Measurements from ENCODE around the gene CD300LB.
"Not testable (repeated sequence)": the region's sequence is repeated elsewhere in the genome, so short reads cannot be mapped to it uniquely, and the experiment has no call there.

Gene CD300LB

GRCh38 chr17:74488276-74488675, 43.0 kb downstream of the CD300LB start:
- DNase-seq = not testable (repeated sequence)

GRCh38 chr17:74485841-74486240, 45.4 kb downstream of the CD300LB start:
- DNase-seq = no peak

GRCh38 chr17:74485022-74485743, 46.1 kb downstream of the CD300LB start:
- DNase-seq = no peak

GRCh38 chr17:74484066-74484465, 47.2 kb downstream of the CD300LB start:
- no peak for DNase-seq

GRCh38 chr17:74481621-74482020, 49.7 kb downstream of the CD300LB start:
- DNase-seq = no peak

GRCh38 chr17:74480290-74480689, 51.0 kb downstream of the CD300LB start:
- DNase-seq = no peak

- peak; percentile 25 for DNase-seq
These were observed 52.7 kb downstream of the CD300LB start for GRCh38 chr17:74478420-74479100.

- no peak for DNase-seq
These were observed 53.9 kb downstream of the CD300LB start for GRCh38 chr17:74477411-74477810.

- no peak for DNase-seq
These were observed 56.1 kb downstream of the CD300LB start for GRCh38 chr17:74475189-74475588.

GRCh38 chr17:74474043-74474792, 57.1 kb downstream of the CD300LB start:
- DNase-seq = no peak

GRCh38 chr17:74473294-74473693, 58.0 kb downstream of the CD300LB start:
- DNase-seq = no peak

GRCh38 chr17:74472890-74473289, 58.4 kb downstream of the CD300LB start:
- no peak for DNase-seq

GRCh38 chr17:74471341-74471740, 59.9 kb downstream of the CD300LB start:
- DNase-seq = no peak
